K562 (cell line): ENCODE measurements around the gene BTBD2. TPM values are rescaled to one million over a fixed set of nuclear protein-coding genes. Genes with fewer than 3 reads are reported as not detected.

Experiments used
- ARID3B ChIP-seq: fragments of 250-450 bp; sonication (Bioruptor Pico); IDR thresholded peaks from 2 replicates; pipeline ENCODE4 v1.4.0; 2020; ENCODE audit warnings: borderline replicate concordance
- BACH1 ChIP-seq: fragments of 200-800 bp; sonication (Bioruptor generic); IDR thresholded peaks from 2 replicates; pipeline ENCODE4 v1.6.1; 2016; ENCODE audit warnings: missing genetic modification characterization, missing compliant biosample characterization
- E2F6 ChIP-seq, 2 experiments: IDR thresholded peaks; 2 replicates each; pipeline ENCODE4 v1.6.1; 2011; ENCODE audit warnings: borderline replicate concordance in 1 of 2, control low read depth in 1 of 2, low read depth in 1 of 2, low read length in 1 of 2, mild to moderate bottlenecking in 1 of 2, mixed read lengths in 1 of 2, moderate library complexity in 1 of 2; ENCODE audit not compliant: insufficient read depth in 1 of 2, insufficient read length in 1 of 2, poor library complexity in 1 of 2, severe bottlenecking in 1 of 2; ENCODE audit errors: extremely low read depth in 1 of 2
- E4F1 ChIP-seq: fragments of 250-450 bp; sonication (Bioruptor Pico); IDR thresholded peaks from 2 replicates; pipeline ENCODE4 v1.5.0; 2021; ENCODE audit warnings: mild to moderate bottlenecking, borderline replicate concordance
- FOXA3 ChIP-seq, 2 experiments: fragments of 450-650 bp in 1 of 2; sonication (generic) in 1 of 2; formaldehyde crosslinking; IDR thresholded peaks in 1 of 2; conservative IDR thresholded peaks in 1 of 2; 2 replicates each; pipeline versions ENCODE4 v1.4.0 to v1.8.0; 2020 to 2022; ENCODE audit warnings: mild to moderate bottlenecking in 2 of 2, missing genetic modification reagents in 1 of 2
- GATA2 ChIP-seq: sonication (generic); formaldehyde crosslinking; IDR thresholded peaks from 2 replicates; pipeline ENCODE4 v1.4.0; 2020; ENCODE audit warnings: mild to moderate bottlenecking, missing genetic modification reagents
- GATAD2A ChIP-seq: fragments of 450-650 bp; IDR thresholded peaks from 2 replicates; pipeline ENCODE4 v1.6.1; 2017
- MGA ChIP-seq: fragments of 450-650 bp; IDR thresholded peaks from 2 replicates; pipeline ENCODE4 v1.6.1; 2016; ENCODE audit warnings: mild to moderate bottlenecking, moderate library complexity
- TEAD2 ChIP-seq: fragments of 450-650 bp; IDR thresholded peaks from 2 replicates; pipeline ENCODE4 v1.6.1; 2016; ENCODE audit warnings: missing genetic modification characterization, control low read depth, missing compliant biosample characterization
- polyA plus RNA-seq, 8 experiments: library from polyadenylated mRNA; depleted of rRNA in 4 of 8; stranded (reverse) in 5 of 8; unstranded in 3 of 8; fragments of >200 nt; fragmentation: Nextera tagmentation in 2 of 8; fragmentation: Illumina TruSeq in 1 of 8; extraction: Ambion mirVana in 2 of 8; extraction: Trizol in 1 of 8; gene quantifications; 2 replicates each; pipeline versions ENCODE4 v1.2.1 to v1.2.3, GENCODE V29; 2011 to 2014; ENCODE audit warnings: inconsistent platforms in 1 of 8, missing spikeins in 1 of 8
- total RNA-seq, 7 experiments: library from RNA; depleted of rRNA in 6 of 7; stranded (reverse); fragments of >200 nt in 6 of 7; fragmentation: Illumina TruSeq in 2 of 7; extraction: Trizol in 2 of 7; gene quantifications; 2 replicates each; pipeline versions ENCODE4 v1.2.1 to v1.2.3, GENCODE V29; 2011 to 2021; ENCODE audit warnings: low replicate concordance in 1 of 7

BTBD2 gene
- total and polyA plus RNA-seq, 9 of the 15 experiments (the other 6 are each of a cell fraction or from before 2014, with no cell fraction given): 0.10 to 15.6 (median 6.9) TPM

GRCh38 chr19:2048959-2049740, 33.6 kb upstream of the BTBD2 start (continued):
- no peak for TF ChIP-seq E4F1 (CRISPR knock-in tag)
- TF ChIP-seq E2F6 (IDR thresholded peaks at IDR 0.05; ENCODE audit: borderline replicate concordance in 1 of 2, extremely low read depth in 1 of 2, insufficient read depth in 1 of 2, insufficient read length in 1 of 2, low read depth in 1 of 2, low read length in 1 of 2, poor library complexity in 1 of 2, severe bottlenecking in 1 of 2): no peak
- no peak for TF ChIP-seq GATAD2A
- TF ChIP-seq TEAD2 (tag): no peak
- no peak for TF ChIP-seq ARID3B (CRISPR knock-in tag)
- no peak for TF ChIP-seq GATA2 (CRISPR knock-in tag)
- TF ChIP-seq MGA: no peak
- peak in 1 of 2 experiments; percentile 40; a peak in 1 of 4 replicates for TF ChIP-seq FOXA3 (CRISPR knock-in tag; conservative IDR thresholded peaks at IDR 0.05 in 1 of 2, IDR thresholded peaks at IDR 0.05 in 1 of 2)
- no peak for TF ChIP-seq BACH1 (tag)
